ENCODE data around the gene MBD1.
"Not testable (repeated sequence)": the region's sequence is repeated elsewhere in the genome, so short reads cannot be mapped to it uniquely, and the experiment has no call there.

Gene MBD1

GRCh38 chr18:50293039-50293438, 11.7 kb upstream of the MBD1 start:
- DNase-seq (ENCODE audit: low read depth in 2 of 2): no peak

- no peak for DNase-seq (ENCODE audit: low read depth in 2 of 2)
These were observed 7.8 kb upstream of the MBD1 start for GRCh38 chr18:50289108-50289443.

- DNase-seq (ENCODE audit: low read depth in 2 of 2): not testable (repeated sequence)
These were observed 7.2 kb upstream of the MBD1 start for GRCh38 chr18:50288348-50289107.

- peak; percentile 96 to 98 for DNase-seq (ENCODE audit: low read depth in 2 of 2)
These were observed 6.4 kb upstream of the MBD1 start, which contains the start of gene CXXC1 for GRCh38 chr18:50287441-50288347. Gene CXXC1, minus strand, starts transcription at chr18:50287692. Its CDS starts 103 bp downstream, at chr18:50287589.

GRCh38 chr18:50287028-50287440, 5.7 kb upstream of the MBD1 start:
- no peak for DNase-seq (ENCODE audit: low read depth in 2 of 2)

- DNase-seq (ENCODE audit: low read depth in 2 of 2): no peak
These were observed 5.2 kb upstream of the MBD1 start for GRCh38 chr18:50286391-50287027.

- no peak for DNase-seq (ENCODE audit: low read depth in 2 of 2)
These were observed 4.5 kb upstream of the MBD1 start for GRCh38 chr18:50285631-50286321.

GRCh38 chr18:50285071-50285470, 3.7 kb upstream of the MBD1 start:
- no peak for DNase-seq (ENCODE audit: low read depth in 2 of 2)

- DNase-seq (ENCODE audit: low read depth in 2 of 2): no peak
These were observed 3.0 kb upstream of the MBD1 start for GRCh38 chr18:50284255-50284885.

- no peak for DNase-seq (ENCODE audit: low read depth in 2 of 2)
These were observed 2.3 kb upstream of the MBD1 start for GRCh38 chr18:50283469-50284209.

GRCh38 chr18:50282521-50283335, 1.4 kb upstream of the MBD1 start:
- no peak for DNase-seq (ENCODE audit: low read depth in 2 of 2)

- DNase-seq (ENCODE audit: low read depth in 2 of 2): no peak
These were observed 723 bp upstream of the MBD1 start for GRCh38 chr18:50281972-50282520.

- no peak for DNase-seq (ENCODE audit: low read depth in 2 of 2)
These were observed 522 bp downstream of the MBD1 start for GRCh38 chr18:50280707-50281294.

- no peak for DNase-seq (ENCODE audit: low read depth in 2 of 2)
These were observed 1.6 kb downstream of the MBD1 start for GRCh38 chr18:50279752-50280151.

GRCh38 chr18:50277942-50278341, 3.4 kb downstream of the MBD1 start:
- no peak for DNase-seq (ENCODE audit: low read depth in 2 of 2)

GRCh38 chr18:50276452-50276851, 4.9 kb downstream of the MBD1 start:
- no peak for DNase-seq (ENCODE audit: low read depth in 2 of 2)

- no peak for DNase-seq (ENCODE audit: low read depth in 2 of 2)
These were observed 5.8 kb downstream of the MBD1 start for GRCh38 chr18:50275503-50276036.

GRCh38 chr18:50274941-50275340, 6.4 kb downstream of the MBD1 start:
- no peak for DNase-seq (ENCODE audit: low read depth in 2 of 2)

GRCh38 chr18:50274044-50274442, 7.3 kb downstream of the MBD1 start:
- no peak for DNase-seq (ENCODE audit: low read depth in 2 of 2)

Measured in stimulated activated CD8-positive, alpha-beta memory T cell treated with anti-CD3 and anti-CD28 coated beads, Interleukin-15, amount 100 ng/mL, for 4 hours (primary cell).